Transverse colon (tissue), 4 donors: ENCODE results near the gene AIPL1.

Experiments
- POLR2AphosphoS5 ChIP-seq, 3 donors: sonication (generic); formaldehyde crosslinking; IDR thresholded peaks; one replicate each; pipeline ENCODE4 v1.6.1; 2016; ENCODE audit warnings: antibody characterized with exemption in 3 of 3
- TF ChIP-seq, protein P1 (sequence below), 5 experiments: fragments of 200-600 bp in 3 of 5; fragments of 450-650 bp in 2 of 5; sonication (generic) in 3 of 5; IDR thresholded peaks; 1 replicate in 2 of 5; 2 replicates in 3 of 5; pipeline ENCODE4 v1.5.1; 2016 to 2017; ENCODE audit warnings: antibody characterized with exemption in 5 of 5, inconsistent platforms in 3 of 5, mild to moderate bottlenecking in 2 of 5, moderate library complexity in 1 of 5

DNA sequence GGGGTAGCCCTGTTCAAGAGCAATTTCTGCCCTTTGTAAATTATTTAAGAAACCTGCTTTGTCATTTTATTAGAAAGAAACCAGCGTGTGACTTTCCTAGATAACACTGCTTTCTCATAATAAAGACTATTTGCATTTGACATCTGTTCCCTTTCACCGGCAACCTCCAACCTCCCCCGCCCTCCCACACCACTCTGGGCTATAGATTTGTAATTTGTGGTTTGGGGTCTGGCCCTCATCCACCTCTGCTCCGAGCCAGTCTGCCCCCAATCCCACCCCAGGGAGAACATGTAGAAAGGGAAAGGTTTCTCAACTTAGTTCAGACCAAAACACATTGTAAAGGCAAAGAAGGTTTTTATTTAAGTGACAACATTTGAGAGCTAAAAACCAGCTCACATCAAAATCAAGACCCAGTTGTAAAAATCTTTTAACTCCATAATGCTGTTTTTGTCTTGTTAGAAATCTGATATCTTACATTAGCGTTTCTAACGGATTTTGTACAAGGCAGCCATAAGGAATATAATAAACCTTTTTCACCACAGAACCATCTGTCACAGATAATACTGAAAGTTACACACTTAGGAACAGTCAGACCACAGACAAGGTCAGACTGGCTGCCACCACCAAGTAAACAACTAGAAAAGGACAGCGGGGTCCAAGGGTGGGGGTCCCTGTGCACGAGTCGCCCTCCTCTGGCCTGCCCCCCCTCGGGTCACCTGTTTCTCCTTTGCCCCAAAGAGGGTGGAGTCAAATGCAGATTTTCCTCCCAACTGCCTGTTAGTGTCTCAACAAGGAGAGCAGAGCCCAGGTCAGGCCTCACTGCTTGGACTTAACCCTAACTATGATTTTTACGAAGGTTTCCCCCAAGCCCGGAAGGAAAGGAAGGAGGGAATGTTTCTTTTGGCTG lies 16.3 kb upstream of the AIPL1 start:
- TF ChIP-seq, protein P1, sequence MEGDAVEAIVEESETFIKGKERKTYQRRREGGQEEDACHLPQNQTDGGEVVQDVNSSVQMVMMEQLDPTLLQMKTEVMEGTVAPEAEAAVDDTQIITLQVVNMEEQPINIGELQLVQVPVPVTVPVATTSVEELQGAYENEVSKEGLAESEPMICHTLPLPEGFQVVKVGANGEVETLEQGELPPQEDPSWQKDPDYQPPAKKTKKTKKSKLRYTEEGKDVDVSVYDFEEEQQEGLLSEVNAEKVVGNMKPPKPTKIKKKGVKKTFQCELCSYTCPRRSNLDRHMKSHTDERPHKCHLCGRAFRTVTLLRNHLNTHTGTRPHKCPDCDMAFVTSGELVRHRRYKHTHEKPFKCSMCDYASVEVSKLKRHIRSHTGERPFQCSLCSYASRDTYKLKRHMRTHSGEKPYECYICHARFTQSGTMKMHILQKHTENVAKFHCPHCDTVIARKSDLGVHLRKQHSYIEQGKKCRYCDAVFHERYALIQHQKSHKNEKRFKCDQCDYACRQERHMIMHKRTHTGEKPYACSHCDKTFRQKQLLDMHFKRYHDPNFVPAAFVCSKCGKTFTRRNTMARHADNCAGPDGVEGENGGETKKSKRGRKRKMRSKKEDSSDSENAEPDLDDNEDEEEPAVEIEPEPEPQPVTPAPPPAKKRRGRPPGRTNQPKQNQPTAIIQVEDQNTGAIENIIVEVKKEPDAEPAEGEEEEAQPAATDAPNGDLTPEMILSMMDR (IDR thresholded peaks at IDR 0.05) = no peak
- no peak for TF ChIP-seq POLR2AphosphoS5 (IDR thresholded peaks at IDR 0.05)
